Measurements from ENCODE around the gene PPIP5K1.

The PPIP5K1 gene

DNA sequence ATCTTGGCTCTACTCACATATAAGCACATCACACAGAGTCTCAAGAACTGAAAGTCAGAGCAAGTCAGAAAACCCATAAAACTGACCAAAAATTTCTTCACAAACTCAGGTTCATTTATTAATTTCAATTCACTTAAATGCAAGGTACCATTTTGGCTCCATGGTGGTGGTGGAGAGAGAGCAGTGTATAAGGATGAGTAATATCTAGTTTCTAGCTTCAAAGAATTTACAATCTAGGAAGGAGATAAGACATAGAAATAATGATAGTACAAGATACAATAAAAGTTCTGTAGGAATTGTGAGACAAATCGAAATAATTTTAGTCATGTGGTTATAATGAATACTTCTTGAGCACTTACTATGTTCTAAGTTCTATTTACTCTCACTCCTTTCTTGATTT lies 90.4 kb downstream of the PPIP5K1 start:
- Mint-ChIP-seq H3K36me3 (no peaks in the 10 kb centered on the region), H3K27ac (no peak overlapping the region), H3K4me1 (no peaks in the 10 kb centered on the region), H3K4me3 (no peak overlapping the region), H3K27me3 (no peaks in the 10 kb centered on the region), H3K9me3 (no peaks in the 10 kb centered on the region)
- DNase-seq (no peak), ATAC-seq (replicated peaks) (no peak)

DNA sequence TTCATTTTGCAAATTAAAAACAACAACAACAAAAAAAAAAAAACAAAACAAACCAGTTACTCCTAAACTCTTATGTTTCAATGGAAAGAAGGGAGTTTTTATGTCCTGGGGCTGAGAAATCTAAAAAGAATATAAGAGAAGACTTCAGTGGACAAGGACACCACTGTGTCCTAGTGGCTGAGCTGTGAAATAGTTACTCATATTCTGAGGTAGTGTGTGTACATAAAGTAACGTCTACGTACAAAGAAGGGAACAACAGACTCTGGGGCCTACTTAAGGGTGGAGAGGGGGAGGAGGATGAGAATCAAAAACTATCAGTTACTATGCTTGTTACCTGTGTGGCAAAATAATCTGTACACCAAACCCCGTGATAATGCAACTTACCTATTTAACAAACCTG lies 91.0 kb downstream of the PPIP5K1 start:
- no peaks in the 10 kb centered on the region for H3K9me3 Mint-ChIP-seq
- DNase-seq (no peak), ATAC-seq (replicated peaks) (no peak)
- H3K36me3 Mint-ChIP-seq: no peaks in the 10 kb centered on the region
- no peaks in the 10 kb centered on the region for H3K27me3 Mint-ChIP-seq
- H3K4me1 Mint-ChIP-seq: peaks cover 0 to under 1% of the 10 kb centered on the region in 2 donors
- no peak overlapping the region for H3K4me3 Mint-ChIP-seq
- no peak overlapping the region for H3K27ac Mint-ChIP-seq

DNA sequence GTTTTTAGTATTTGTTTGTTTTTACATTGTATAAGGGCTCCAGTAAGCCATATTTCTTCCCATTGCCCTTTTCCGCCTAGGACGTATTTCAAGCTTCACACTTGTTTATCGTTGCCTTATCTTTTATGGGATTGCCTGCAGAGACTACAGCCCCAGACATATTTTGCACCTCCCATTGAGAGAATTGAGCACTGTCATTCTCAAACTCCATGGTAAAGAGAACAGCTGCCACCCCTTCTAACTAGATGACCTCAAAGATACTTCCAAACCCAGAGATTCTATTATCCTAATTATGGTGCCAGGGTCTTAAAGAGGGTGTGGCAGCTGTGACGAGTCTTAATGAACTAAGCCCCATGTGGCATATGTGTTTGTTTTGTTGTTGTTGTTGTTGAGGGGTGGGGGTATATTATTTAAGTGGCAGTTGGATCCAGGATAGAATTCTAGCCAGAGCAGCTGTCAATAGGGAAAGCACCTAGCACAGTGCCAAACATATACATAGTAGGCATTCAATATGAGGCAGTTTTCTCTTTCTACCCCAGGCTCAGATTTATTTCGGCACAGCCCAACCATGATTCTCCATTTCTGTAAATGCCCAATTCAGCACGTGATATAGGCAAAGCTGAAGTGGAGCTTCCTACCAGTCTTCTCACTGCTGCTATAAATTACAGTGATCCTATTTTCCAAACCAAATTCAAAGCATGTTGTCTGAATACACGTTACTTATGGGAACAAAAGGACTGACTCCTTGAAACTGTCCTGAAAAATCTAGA lies 96.1 kb downstream of the PPIP5K1 start:
- peak overlapping the region; percentile 97 for H3K27ac Mint-ChIP-seq
- peaks cover 12 to 16% of the 10 kb centered on the region in 2 donors for H3K4me1 Mint-ChIP-seq
- ATAC-seq (replicated peaks): no peak
- H3K4me3 Mint-ChIP-seq: peak overlapping the region; percentile 44 to 94
- H3K27me3 Mint-ChIP-seq: no peaks in the 10 kb centered on the region
- no peak for DNase-seq
- H3K9me3 Mint-ChIP-seq: no peaks in the 10 kb centered on the region
- H3K36me3 Mint-ChIP-seq: peaks cover 7 to 20% of the 10 kb centered on the region in 2 donors

DNA sequence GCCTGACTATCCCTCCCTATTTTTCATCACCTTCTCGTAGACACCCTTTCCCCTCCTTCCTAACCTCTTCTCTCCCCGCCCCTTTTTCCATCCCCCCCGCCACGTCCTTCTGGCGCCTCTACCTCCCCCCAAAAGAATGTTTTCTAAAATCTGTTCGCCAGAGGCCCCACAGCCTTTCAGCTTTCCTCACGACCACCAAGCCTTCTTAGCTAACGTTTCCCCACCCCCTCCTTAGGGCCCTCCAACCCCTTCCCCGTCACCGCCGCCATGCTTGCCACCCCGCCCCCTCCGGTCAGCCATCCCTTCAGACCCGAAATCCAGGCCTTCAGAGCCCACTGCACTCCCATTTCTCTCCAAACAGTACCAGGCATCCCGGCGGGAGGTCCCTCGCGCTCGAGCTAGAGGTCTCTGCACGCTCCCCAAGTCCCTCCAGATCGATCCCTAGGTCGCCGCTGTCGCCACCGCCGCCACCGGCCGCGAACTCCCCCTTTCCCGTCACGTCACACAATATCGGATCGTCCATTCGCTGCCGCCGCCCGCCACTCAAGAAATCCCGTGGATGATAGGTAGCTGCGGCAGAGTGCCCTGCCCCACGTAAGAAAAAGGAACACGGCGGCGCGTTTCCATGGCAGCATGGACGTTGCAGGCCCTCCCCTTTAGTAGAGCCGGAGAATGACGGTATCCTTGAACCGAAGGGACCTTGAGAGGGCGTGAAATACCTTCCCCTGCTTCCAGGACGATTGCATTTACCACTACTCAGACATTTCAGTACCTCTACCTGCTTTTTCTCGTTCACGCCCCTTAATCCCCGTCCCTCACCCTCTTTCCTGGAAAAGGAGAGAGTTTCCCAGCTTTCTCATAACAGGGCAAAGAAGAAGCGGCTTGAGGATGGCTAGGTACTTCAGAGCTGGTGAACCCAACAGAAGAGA lies 97.1 kb downstream of the PPIP5K1 start, which contains the start of gene TP53BP1:
Gene TP53BP1, minus strand, starts transcription at position 484 of the 929 bp plus-strand sequence. Its CDS starts 113 bp downstream, at position 371.
- Mint-ChIP-seq H3K27me3 (no peaks in the 10 kb centered on the region), H3K36me3 (peaks cover 9 to 29% of the 10 kb centered on the region in 2 donors), H3K27ac (peak within 1 kb of the TSS; percentile 97), H3K9me3 (no peaks in the 10 kb centered on the region), H3K4me1 (peaks cover 12 to 16% of the 10 kb centered on the region in 2 donors), H3K4me3 (peak within 1 kb of the TSS; percentile 87 to 94)
- DNase-seq: peak; percentile 92
- ATAC-seq (replicated peaks): peak; percentile 99 to 100

DNA sequence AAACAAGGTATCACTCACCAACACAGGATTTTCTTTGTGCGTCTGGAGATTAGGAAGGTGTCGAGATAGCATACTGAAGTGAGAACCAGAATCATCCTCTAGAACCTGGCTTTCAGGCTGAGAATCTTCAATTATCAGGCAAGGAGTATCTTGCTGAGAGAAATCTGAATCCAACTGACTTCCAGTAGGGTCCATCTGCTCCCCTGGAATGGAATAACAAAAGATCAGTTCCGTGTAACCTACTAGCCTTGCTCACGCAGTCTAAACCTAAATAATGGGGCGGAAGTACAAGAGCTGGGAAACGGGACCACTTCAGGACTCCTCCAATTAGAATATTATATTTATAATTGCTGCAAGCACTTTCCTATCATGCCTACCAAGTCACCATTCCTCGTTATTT lies 97.7 kb downstream of the PPIP5K1 start:
- DNase-seq: no peak
- ATAC-seq (replicated peaks): no peak
- H3K9me3 Mint-ChIP-seq: no peaks in the 10 kb centered on the region
- H3K27ac Mint-ChIP-seq: peak overlapping the region; percentile 97
- H3K36me3 Mint-ChIP-seq: peaks cover 9 to 32% of the 10 kb centered on the region in 2 donors
- peak overlapping the region; percentile 87 to 94 for H3K4me3 Mint-ChIP-seq
- H3K4me1 Mint-ChIP-seq: peaks cover 12 to 16% of the 10 kb centered on the region in 2 donors
- no peaks in the 10 kb centered on the region for H3K27me3 Mint-ChIP-seq

DNA sequence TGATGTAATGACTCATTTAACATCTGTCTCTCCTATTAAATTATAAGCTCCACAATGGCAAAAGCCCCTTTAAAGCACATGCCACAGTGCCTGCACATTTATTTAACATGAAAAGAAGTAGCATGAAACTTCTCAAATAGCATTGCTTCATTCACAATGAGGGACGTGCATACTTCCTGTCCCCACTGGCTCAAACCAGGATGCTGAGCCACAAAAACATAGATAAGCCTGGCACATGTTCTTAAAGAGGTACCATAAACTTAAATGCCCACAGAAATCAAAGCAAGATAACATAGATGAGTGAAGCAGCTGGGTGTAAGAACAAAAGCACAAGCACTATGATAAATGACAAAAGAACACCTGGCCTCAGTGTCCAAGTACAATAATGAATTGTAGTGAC lies 100.8 kb downstream of the PPIP5K1 start:
- H3K27ac Mint-ChIP-seq: no peak overlapping the region
- no peak overlapping the region for H3K4me3 Mint-ChIP-seq
- H3K4me1 Mint-ChIP-seq: peaks cover 15 to 20% of the 10 kb centered on the region in 2 donors
- no peaks in the 10 kb centered on the region for H3K9me3 Mint-ChIP-seq
- peaks cover 17 to 39% of the 10 kb centered on the region in 2 donors for H3K36me3 Mint-ChIP-seq
- DNase-seq: no peak
- H3K27me3 Mint-ChIP-seq: no peaks in the 10 kb centered on the region
- ATAC-seq (replicated peaks): no peak

DNA sequence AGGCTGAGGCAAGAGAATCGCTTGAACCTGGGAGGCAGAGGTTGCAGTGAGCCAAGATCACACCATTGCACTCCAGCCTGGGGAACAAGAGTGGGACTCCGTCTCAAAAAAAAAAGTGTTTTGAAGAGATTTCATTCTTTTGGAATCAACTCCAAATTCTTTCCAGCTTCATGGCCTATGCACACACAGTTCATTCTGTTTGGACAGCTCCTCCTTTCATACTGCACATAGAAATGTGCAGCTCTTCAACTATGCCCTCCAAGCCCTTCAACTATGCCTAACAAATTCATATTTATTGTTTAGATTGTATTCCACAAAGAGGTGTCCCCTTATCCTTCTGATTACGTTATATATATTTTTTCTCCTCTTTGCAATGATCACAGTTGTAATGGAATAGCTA lies 101.2 kb downstream of the PPIP5K1 start:
- H3K4me3 Mint-ChIP-seq: no peak overlapping the region
- DNase-seq (no peak), ATAC-seq (replicated peaks) (no peak)
- peaks cover 16 to 22% of the 10 kb centered on the region in 2 donors for H3K4me1 Mint-ChIP-seq
- H3K27ac Mint-ChIP-seq: peak overlapping the region; percentile 32
- no peaks in the 10 kb centered on the region for H3K27me3 Mint-ChIP-seq
- H3K36me3 Mint-ChIP-seq: peaks cover 18 to 43% of the 10 kb centered on the region in 2 donors
- H3K9me3 Mint-ChIP-seq: no peaks in the 10 kb centered on the region

DNA sequence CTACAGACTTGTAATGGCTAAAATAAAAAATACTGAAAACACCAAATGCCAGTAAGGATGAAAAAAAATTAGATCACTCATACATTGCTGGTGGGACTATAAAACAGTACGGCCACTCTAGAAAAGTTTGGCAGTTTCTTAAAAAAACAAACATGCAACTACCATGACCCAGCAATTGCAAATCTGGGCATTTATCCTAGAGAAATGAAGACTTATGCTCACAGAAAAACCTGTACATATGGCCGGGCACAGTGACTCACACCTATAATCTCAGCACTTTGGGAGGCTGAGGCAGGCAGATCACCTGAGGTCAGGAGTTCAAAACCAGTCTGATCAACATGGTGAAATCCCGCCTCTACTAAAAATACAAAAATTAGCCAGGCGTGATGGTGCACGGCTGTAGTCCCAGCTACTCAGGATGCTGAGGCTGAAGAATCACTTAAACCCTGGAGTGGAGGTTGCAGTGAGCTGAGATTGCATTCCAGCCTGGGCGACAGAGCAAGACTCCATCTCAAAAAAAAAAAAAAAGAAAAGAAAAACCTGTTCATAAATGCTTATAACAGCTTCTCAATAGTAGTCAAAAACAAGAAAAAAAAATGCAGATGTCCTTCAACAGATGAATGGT lies 102.6 kb downstream of the PPIP5K1 start:
- no peak overlapping the region for H3K4me3 Mint-ChIP-seq
- H3K4me1 Mint-ChIP-seq: peaks cover 12 to 19% of the 10 kb centered on the region in 2 donors
- peaks cover 15 to 40% of the 10 kb centered on the region in 2 donors for H3K36me3 Mint-ChIP-seq
- no peak for DNase-seq
- H3K9me3 Mint-ChIP-seq: no peaks in the 10 kb centered on the region
- ATAC-seq (replicated peaks): no peak
- H3K27me3 Mint-ChIP-seq: no peaks in the 10 kb centered on the region
- no peak overlapping the region for H3K27ac Mint-ChIP-seq

DNA sequence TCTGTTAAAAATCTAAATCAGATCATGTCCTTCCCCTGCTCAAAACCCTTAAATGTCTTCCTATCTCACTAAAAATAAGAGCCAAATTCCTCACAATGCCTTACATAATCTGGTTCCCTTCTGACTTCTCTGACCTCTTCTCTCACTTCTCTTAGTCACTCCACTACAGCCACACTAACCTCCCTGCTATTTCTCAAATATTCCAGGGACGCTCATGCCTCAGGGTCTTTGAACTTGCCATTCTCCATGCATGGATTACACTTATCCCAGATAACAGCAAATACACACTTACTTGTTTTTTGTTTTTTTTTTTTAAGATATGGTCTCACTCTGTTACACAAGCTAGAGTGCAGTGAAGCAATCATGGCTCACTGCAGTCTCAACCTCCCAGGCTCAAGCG lies 105.6 kb downstream of the PPIP5K1 start:
- ATAC-seq (replicated peaks) (no peak), DNase-seq (no peak)
- Mint-ChIP-seq H3K4me3 (no peak overlapping the region), H3K4me1 (peaks cover 8 to 9% of the 10 kb centered on the region in 2 donors), H3K9me3 (no peaks in the 10 kb centered on the region), H3K27ac (no peak overlapping the region), H3K27me3 (no peaks in the 10 kb centered on the region), H3K36me3 (peaks cover 19 to 34% of the 10 kb centered on the region in 2 donors)

All from stimulated activated naive B cell treated with anti-CD40 and anti-IgM and Interleukin-4, amounts not matched to agents 10 μg/mL and 1 μg/mL and 100 μg/mL, for 72 hours (primary cell).